WTC11 (cell line): ENCODE data around the gene USP17L18.
"Not testable (repeated sequence)": the region's sequence is repeated elsewhere in the genome, so short reads cannot be mapped to it uniquely, and the experiment has no call there.

ENCODE experiments used
- CTCF ChIP-seq: fragments of 200-600 bp; IDR thresholded peaks from 2 replicates; pipeline ENCODE4 v1.8.0; 2022; ENCODE audit warnings: antibody characterized with exemption
- IRF2 ChIP-seq: sonication (generic); formaldehyde crosslinking; IDR thresholded peaks from 2 replicates; pipeline ENCODE4 v1.8.0; 2022; ENCODE audit warnings: low read depth, missing genetic modification reagents, borderline replicate concordance
- NFYB ChIP-seq: sonication (generic); formaldehyde crosslinking; conservative IDR thresholded peaks from 2 replicates; pipeline ENCODE4 v1.8.0; 2022; ENCODE audit warnings: low read depth, missing genetic modification reagents
- SMAD3 ChIP-seq: sonication (generic); formaldehyde crosslinking; IDR thresholded peaks from 2 replicates; pipeline ENCODE4 v1.8.0; 2022; ENCODE audit warnings: missing genetic modification reagents, mild to moderate bottlenecking, borderline replicate concordance
- ZNF232 ChIP-seq: sonication (generic); formaldehyde crosslinking; IDR thresholded peaks from 2 replicates; pipeline ENCODE4 v1.8.0; 2022; ENCODE audit warnings: mild to moderate bottlenecking, missing genetic modification reagents
- ZNF263 ChIP-seq: sonication (generic); formaldehyde crosslinking; IDR thresholded peaks from 2 replicates; pipeline ENCODE4 v1.8.1; 2022; ENCODE audit warnings: low read depth, mild to moderate bottlenecking, moderate library complexity, missing genetic modification reagents
- TF ChIP-seq, protein P1 (sequence below): sonication (generic); formaldehyde crosslinking; IDR thresholded peaks from 2 replicates; pipeline ENCODE4 v1.8.1; 2023; ENCODE audit warnings: mild to moderate bottlenecking, missing genetic modification reagents, moderate library complexity
- TF ChIP-seq, protein P2 (sequence below): sonication (generic); formaldehyde crosslinking; IDR thresholded peaks from 2 replicates; pipeline ENCODE4 v1.8.0; 2022; ENCODE audit warnings: mild to moderate bottlenecking, missing genetic modification reagents

DNA sequence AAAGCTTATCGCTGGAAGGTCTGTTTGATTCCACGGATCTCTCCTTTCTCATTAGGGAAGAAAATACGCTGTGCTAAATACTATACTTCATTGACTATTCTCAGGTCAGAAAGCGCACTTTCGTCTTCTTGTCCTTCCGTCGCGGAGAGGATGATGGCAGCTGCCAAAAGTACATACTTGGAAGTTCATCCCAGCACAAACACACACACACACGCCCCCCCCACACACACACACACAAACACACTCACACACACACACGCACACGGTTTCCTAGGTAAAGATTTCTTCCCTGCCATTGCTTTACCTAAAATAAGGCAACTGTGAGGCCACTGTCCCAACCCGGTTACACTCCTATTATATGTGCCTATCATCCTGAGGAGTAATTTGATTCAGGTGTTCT is 10.0 kb upstream of the USP17L18 start:
- not testable (repeated sequence) for TF ChIP-seq SMAD3; IRF2 (CRISPR knock-in tag); NFYB; CTCF; ZNF263 (CRISPR knock-in tag); ZNF232 (CRISPR knock-in tag)
- TF ChIP-seq, protein P1, sequence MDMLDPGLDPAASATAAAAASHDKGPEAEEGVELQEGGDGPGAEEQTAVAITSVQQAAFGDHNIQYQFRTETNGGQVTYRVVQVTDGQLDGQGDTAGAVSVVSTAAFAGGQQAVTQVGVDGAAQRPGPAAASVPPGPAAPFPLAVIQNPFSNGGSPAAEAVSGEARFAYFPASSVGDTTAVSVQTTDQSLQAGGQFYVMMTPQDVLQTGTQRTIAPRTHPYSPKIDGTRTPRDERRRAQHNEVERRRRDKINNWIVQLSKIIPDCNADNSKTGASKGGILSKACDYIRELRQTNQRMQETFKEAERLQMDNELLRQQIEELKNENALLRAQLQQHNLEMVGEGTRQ (CRISPR knock-in tag), result not testable (repeated sequence)
- TF ChIP-seq, protein P2, sequence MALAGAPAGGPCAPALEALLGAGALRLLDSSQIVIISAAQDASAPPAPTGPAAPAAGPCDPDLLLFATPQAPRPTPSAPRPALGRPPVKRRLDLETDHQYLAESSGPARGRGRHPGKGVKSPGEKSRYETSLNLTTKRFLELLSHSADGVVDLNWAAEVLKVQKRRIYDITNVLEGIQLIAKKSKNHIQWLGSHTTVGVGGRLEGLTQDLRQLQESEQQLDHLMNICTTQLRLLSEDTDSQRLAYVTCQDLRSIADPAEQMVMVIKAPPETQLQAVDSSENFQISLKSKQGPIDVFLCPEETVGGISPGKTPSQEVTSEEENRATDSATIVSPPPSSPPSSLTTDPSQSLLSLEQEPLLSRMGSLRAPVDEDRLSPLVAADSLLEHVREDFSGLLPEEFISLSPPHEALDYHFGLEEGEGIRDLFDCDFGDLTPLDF (CRISPR knock-in tag), result not testable (repeated sequence)
